Stimulated activated CD8-positive, alpha-beta memory T cell treated with anti-CD3 and anti-CD28 coated beads, Interleukin-4, amount 100 ng/mL, for 24 hours (primary cell): ENCODE results near the gene SLC9A6.
"Not testable (repeated sequence)": the region's sequence is repeated elsewhere in the genome, so short reads cannot be mapped to it uniquely, and the experiment has no call there.

ENCODE experiments used
- DNase-seq: peaks from one replicate; pipeline ENCODE4 v3.0.0-alpha.2; 2020; ENCODE audit warnings: low read depth

Gene SLC9A6

DNA sequence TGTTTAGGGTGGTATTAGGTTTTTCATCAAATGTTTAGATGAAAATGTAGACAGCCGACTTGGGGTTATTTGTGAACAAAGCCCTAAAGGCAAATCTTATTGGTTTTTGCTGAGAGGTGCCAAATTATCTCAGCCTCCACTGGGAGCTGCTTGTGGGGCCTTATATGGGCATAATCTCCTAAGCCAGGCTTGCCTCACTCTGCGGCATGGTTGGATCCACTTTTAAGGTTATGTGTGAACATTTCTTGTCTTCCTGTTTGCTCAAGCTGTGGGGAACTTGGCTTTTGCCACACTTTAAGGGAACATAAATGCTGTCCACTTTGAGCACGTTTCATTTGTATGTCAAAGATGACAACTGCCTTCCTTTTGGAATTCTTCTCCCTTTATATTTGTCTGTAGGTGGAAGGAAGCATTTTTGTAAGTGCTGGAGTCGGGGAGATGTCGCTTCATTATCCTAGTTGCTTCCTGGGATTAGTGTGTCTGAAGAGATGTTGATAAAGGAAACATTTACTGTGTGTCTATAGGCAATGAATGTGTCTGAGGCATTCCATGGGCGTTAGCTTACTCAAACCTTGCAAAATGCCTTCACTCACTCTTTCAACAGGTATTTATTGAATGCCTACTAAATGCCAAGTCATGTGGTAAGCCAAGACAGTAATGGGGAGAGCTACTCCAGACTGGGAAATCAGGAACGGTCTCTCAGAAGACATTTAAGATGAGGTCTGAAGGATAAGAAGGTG is 78.3 kb downstream of the SLC9A6 start:
- DNase-seq = no peak

DNA sequence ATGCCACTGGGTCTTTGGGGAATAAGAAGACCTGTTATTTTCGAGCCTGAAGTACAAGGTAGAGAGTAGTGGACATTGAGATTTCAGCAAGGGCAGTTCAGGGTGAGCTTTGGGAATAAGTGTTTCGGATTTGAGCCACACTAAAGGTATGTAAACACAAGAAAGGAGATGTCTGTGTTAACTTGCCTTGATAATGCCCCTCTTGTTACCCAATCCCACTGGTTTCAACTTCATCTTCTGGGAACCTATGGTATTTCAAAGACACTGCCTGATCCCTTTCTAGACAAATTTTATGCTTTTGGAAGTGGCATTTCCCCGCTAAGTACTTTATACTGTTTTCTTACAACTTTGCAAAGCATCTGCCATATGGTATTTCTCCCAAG is 79.4 kb downstream of the SLC9A6 start:
- no peak for DNase-seq

DNA sequence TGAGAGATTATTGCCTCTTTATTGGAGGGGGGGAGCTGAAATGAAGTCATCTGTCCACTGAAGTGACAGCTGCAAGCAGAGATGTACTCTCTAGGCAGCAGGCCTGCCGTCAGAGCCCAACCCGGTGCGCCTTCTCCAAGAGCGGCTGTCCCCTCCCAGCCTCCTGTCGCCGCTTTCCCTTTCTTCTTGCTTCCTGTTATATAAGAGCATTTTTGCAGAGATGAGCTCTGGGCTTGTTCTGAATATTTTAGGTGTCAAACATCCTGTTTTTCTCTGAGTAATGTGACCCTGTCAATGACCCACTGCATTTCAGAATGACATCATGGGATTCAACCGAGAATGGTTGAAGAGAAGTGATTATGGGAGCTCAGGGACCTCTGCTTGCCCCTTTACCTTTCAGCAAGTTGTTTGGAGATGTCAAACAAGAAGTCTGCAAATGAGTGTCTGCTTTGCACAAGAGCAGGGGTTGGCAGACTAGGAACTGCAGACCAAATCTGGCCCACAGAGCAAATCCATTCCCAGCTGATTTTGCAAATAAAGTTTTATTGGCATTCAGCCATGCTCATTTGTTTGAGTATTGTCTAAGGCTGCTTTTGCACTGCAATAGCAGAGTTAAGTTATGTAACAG is 79.9 kb downstream of the SLC9A6 start:
- DNase-seq = no peak

DNA sequence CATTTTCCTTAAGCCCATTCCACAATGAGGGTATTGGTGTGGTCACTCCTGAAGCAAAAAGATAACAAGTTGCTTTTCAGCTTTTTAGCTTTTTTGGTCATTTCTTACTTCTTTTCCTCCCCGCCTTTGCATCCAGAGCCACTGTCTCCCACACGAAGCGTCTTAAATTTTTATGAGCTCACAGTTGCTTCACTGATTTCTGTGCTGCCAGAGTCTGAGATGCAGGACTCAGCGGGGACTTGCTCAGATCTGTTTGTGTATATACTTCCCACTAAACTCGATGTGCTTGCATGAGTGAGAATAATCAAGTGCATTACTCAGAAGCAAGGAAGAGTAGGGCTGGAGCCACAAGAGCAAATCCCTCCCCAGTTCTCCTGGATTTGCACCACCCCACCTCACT is 81.9 kb downstream of the SLC9A6 start:
- DNase-seq = no peak

DNA sequence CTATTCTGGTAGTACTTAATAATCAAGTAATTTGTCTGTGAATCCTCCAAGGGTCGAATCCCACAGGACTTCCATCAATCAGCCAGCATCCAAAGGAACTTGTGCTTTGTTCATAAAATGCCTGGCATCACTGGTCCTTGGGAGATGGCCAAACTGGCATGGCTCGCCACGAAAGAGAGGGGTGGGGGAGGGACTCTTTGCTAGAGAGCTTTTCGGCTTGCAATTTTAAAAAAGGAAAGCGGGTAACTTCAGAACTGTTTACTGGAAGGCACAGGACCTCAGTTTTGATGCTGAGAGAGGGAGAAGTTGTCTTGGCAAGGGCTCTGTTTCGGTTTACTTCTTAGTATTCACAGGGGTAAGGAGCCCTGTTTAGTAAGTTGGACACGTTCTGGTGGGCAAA is 82.7 kb downstream of the SLC9A6 start:
- no peak for DNase-seq

DNA sequence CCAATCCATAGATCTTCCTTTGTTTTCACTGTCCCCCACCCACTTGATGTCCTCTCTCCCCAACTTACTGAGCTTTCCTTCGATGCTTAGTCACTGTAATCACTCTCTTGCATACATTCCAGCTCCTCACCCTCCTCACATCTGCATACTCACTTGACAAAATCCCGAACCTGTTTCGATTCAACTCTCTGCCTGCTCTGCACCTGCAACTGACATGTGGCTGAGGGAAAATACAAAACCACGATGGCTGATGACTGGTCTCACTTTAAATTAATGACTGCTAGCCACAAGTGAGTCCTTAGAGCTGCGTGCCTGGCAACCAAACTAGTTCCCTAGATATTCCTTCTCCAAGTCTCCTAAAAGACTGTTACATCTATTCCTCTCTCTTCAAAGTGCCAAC is 91.7 kb downstream of the SLC9A6 start:
- DNase-seq = no peak

DNA sequence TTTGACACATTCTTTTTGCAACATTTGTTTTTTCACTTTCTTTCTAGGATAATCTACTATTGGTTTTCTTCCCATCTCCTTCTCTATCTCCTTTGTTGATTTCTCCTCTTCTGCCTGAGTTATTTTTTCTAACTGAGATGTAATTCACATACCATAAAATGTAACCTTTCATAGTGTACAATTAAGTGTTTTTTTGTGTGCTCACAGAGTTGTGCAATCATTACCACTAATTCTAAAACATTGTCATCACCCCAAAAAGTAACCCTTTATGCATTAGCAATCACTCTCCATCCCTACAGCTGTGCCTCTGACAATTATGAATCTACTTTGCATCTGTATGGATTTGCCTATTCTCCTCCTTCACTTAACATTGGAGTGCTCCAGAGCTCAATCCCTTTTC is 95.5 kb downstream of the SLC9A6 start:
- DNase-seq = no peak

DNA sequence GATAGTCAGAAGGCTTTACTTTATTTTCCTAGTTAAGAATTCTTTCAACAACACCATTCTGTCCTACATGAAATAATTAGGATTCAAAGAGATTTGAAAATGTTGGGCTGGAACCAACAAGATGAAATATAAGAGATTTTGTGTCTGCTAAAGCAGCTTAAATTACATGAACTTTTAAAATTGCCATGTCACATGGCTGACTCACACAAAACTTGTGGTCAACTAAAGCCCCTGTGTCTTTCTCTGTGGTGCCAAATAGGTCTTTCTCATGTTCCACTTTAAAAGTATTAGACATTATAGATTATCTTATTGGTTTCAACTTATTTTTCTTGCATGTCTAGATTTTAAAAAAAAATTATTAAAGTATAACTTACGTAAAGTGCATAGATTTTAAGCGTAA is 101.3 kb downstream of the SLC9A6 start:
- DNase-seq = no peak

DNA sequence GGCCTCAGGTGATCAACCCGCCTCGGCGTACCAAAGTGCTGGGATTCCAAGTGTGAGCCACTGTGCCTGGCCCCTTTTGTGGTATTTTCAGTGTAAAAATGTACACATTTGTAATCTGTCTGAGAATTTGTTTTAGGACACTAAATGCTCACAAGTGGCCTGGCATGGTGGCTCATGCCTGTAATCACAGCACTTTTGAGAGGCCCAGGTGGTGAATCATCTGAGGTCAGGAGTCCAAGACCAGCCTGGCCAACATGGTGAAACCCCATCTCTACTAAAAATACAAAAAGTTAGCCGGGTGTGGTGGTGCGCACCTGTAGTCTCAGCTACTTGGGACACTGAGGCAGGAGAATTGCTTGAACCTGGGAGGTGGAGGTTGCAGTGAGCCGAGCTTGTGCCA is 106.7 kb downstream of the SLC9A6 start:
- not testable (repeated sequence) for DNase-seq

DNA sequence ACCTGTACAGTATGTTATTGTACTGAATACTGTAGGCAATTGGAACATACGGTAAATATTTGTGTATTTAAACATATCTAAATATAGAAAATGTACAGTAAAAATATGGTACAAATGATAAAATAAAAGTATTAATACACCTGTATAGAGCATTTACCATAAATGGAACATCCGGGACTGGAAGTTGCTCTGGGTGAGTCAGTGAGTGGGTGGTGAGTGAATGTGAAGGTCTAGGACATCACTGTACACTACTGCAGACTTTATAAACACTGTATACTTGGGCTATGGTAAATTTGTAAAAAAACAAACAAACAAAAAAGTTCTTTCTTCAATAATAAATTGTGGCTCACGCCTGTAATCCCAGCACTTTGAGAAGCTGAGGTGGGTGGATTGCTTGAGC is 109.7 kb downstream of the SLC9A6 start:
- no peak for DNase-seq
